ENCODE measurements around the gene HPSE2. TPM values are rescaled to one million over a fixed set of nuclear protein-coding genes. Genes with fewer than 3 reads are reported as not detected.

HPSE2 gene
- total and polyA plus RNA-seq, 2 of the 8 experiments (the other 6 are each of a cell fraction or from before 2014, with no cell fraction given), result 0.41 to 0.58 TPM

GRCh38 chr10:98572594-98572993 lies 663.1 kb downstream of the HPSE2 start (continued):
- TF ChIP-seq, protein P1, sequence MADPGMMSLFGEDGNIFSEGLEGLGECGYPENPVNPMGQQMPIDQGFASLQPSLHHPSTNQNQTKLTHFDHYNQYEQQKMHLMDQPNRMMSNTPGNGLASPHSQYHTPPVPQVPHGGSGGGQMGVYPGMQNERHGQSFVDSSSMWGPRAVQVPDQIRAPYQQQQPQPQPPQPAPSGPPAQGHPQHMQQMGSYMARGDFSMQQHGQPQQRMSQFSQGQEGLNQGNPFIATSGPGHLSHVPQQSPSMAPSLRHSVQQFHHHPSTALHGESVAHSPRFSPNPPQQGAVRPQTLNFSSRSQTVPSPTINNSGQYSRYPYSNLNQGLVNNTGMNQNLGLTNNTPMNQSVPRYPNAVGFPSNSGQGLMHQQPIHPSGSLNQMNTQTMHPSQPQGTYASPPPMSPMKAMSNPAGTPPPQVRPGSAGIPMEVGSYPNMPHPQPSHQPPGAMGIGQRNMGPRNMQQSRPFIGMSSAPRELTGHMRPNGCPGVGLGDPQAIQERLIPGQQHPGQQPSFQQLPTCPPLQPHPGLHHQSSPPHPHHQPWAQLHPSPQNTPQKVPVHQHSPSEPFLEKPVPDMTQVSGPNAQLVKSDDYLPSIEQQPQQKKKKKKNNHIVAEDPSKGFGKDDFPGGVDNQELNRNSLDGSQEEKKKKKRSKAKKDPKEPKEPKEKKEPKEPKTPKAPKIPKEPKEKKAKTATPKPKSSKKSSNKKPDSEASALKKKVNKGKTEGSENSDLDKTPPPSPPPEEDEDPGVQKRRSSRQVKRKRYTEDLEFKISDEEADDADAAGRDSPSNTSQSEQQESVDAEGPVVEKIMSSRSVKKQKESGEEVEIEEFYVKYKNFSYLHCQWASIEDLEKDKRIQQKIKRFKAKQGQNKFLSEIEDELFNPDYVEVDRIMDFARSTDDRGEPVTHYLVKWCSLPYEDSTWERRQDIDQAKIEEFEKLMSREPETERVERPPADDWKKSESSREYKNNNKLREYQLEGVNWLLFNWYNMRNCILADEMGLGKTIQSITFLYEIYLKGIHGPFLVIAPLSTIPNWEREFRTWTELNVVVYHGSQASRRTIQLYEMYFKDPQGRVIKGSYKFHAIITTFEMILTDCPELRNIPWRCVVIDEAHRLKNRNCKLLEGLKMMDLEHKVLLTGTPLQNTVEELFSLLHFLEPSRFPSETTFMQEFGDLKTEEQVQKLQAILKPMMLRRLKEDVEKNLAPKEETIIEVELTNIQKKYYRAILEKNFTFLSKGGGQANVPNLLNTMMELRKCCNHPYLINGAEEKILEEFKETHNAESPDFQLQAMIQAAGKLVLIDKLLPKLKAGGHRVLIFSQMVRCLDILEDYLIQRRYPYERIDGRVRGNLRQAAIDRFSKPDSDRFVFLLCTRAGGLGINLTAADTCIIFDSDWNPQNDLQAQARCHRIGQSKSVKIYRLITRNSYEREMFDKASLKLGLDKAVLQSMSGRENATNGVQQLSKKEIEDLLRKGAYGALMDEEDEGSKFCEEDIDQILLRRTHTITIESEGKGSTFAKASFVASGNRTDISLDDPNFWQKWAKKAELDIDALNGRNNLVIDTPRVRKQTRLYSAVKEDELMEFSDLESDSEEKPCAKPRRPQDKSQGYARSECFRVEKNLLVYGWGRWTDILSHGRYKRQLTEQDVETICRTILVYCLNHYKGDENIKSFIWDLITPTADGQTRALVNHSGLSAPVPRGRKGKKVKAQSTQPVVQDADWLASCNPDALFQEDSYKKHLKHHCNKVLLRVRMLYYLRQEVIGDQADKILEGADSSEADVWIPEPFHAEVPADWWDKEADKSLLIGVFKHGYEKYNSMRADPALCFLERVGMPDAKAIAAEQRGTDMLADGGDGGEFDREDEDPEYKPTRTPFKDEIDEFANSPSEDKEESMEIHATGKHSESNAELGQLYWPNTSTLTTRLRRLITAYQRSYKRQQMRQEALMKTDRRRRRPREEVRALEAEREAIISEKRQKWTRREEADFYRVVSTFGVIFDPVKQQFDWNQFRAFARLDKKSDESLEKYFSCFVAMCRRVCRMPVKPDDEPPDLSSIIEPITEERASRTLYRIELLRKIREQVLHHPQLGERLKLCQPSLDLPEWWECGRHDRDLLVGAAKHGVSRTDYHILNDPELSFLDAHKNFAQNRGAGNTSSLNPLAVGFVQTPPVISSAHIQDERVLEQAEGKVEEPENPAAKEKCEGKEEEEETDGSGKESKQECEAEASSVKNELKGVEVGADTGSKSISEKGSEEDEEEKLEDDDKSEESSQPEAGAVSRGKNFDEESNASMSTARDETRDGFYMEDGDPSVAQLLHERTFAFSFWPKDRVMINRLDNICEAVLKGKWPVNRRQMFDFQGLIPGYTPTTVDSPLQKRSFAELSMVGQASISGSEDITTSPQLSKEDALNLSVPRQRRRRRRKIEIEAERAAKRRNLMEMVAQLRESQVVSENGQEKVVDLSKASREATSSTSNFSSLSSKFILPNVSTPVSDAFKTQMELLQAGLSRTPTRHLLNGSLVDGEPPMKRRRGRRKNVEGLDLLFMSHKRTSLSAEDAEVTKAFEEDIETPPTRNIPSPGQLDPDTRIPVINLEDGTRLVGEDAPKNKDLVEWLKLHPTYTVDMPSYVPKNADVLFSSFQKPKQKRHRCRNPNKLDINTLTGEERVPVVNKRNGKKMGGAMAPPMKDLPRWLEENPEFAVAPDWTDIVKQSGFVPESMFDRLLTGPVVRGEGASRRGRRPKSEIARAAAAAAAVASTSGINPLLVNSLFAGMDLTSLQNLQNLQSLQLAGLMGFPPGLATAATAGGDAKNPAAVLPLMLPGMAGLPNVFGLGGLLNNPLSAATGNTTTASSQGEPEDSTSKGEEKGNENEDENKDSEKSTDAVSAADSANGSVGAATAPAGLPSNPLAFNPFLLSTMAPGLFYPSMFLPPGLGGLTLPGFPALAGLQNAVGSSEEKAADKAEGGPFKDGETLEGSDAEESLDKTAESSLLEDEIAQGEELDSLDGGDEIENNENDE (IDR thresholded peaks at IDR 0.05; ENCODE audit: insufficient replicate concordance, low read length), result no peak
- TF ChIP-seq ASH2L (IDR thresholded peaks at IDR 0.05; ENCODE audit: low read length) (no peak), SIN3A (conservative IDR thresholded peaks at IDR 0.05 in 1 of 2, IDR thresholded peaks at IDR 0.05 in 1 of 2; ENCODE audit: low read depth in 1 of 2, low read length in 2 of 2) (no peak), KDM5A (IDR thresholded peaks at IDR 0.05; ENCODE audit: low read length) (no peak), SRF (IDR thresholded peaks at IDR 0.05; ENCODE audit: low read depth, low read length) (no peak)
- TF ChIP-seq, protein P2, sequence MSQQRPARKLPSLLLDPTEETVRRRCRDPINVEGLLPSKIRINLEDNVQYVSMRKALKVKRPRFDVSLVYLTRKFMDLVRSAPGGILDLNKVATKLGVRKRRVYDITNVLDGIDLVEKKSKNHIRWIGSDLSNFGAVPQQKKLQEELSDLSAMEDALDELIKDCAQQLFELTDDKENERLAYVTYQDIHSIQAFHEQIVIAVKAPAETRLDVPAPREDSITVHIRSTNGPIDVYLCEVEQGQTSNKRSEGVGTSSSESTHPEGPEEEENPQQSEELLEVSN (IDR thresholded peaks at IDR 0.05), result no peak
- TF ChIP-seq, protein P3, sequence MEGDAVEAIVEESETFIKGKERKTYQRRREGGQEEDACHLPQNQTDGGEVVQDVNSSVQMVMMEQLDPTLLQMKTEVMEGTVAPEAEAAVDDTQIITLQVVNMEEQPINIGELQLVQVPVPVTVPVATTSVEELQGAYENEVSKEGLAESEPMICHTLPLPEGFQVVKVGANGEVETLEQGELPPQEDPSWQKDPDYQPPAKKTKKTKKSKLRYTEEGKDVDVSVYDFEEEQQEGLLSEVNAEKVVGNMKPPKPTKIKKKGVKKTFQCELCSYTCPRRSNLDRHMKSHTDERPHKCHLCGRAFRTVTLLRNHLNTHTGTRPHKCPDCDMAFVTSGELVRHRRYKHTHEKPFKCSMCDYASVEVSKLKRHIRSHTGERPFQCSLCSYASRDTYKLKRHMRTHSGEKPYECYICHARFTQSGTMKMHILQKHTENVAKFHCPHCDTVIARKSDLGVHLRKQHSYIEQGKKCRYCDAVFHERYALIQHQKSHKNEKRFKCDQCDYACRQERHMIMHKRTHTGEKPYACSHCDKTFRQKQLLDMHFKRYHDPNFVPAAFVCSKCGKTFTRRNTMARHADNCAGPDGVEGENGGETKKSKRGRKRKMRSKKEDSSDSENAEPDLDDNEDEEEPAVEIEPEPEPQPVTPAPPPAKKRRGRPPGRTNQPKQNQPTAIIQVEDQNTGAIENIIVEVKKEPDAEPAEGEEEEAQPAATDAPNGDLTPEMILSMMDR (IDR thresholded peaks at IDR 0.05; ENCODE audit: control extremely low read depth in 1 of 3, insufficient read depth in 1 of 3, low read depth in 1 of 3, low read length in 3 of 3), result no peak

Measured in H1 (cell line).